WTC11 (cell line): ENCODE data around the gene PYM1.

Experiments used
- ETV6 ChIP-seq: sonication (generic); formaldehyde crosslinking; IDR thresholded peaks from 2 replicates; pipeline ENCODE4 v1.8.1; 2022; ENCODE audit warnings: mild to moderate bottlenecking, missing genetic modification reagents
- TEAD4 ChIP-seq: sonication (generic); formaldehyde crosslinking; IDR thresholded peaks from 2 replicates; pipeline ENCODE4 v1.8.0; 2022; ENCODE audit warnings: mild to moderate bottlenecking, missing genetic modification reagents
- TF ChIP-seq, protein P1 (sequence below): fragments of 200-600 bp; IDR thresholded peaks from 2 replicates; pipeline ENCODE4 v1.8.0; 2022; ENCODE audit warnings: antibody characterized with exemption
- TF ChIP-seq, protein P2 (sequence below): sonication (generic); formaldehyde crosslinking; IDR thresholded peaks from 2 replicates; pipeline ENCODE4 v1.8.1; 2022; ENCODE audit warnings: missing genetic modification reagents, borderline replicate concordance
- TF ChIP-seq, protein P3 (sequence below): sonication (generic); formaldehyde crosslinking; IDR thresholded peaks from 2 replicates; pipeline ENCODE4 v1.8.1; 2023; ENCODE audit warnings: mild to moderate bottlenecking, missing genetic modification reagents, moderate library complexity

DNA sequence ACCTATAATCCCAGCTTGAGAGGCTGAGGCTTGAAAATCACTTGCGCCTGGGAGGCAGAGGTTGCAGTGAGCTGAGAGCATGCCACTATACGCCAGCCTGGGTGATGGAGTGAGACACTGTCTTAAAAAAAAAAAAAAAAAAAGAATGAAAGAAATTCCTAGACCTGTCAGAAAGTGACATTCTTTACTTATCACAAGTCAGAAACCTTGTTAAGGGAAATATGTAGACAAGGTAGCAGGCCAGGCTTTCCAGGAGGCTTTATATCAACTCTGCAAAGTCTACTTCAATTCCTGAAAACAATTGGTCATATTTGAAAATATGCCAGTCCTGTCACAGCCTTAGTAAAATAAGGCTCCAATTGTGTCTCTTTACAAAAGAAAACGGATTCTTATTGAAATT lies 65.8 kb downstream of the PYM1 start:
- TF ChIP-seq TEAD4: no peak
- TF ChIP-seq, protein P1, sequence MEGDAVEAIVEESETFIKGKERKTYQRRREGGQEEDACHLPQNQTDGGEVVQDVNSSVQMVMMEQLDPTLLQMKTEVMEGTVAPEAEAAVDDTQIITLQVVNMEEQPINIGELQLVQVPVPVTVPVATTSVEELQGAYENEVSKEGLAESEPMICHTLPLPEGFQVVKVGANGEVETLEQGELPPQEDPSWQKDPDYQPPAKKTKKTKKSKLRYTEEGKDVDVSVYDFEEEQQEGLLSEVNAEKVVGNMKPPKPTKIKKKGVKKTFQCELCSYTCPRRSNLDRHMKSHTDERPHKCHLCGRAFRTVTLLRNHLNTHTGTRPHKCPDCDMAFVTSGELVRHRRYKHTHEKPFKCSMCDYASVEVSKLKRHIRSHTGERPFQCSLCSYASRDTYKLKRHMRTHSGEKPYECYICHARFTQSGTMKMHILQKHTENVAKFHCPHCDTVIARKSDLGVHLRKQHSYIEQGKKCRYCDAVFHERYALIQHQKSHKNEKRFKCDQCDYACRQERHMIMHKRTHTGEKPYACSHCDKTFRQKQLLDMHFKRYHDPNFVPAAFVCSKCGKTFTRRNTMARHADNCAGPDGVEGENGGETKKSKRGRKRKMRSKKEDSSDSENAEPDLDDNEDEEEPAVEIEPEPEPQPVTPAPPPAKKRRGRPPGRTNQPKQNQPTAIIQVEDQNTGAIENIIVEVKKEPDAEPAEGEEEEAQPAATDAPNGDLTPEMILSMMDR: no peak
- no peak for TF ChIP-seq ETV6 (CRISPR knock-in tag)
- TF ChIP-seq, protein P2, sequence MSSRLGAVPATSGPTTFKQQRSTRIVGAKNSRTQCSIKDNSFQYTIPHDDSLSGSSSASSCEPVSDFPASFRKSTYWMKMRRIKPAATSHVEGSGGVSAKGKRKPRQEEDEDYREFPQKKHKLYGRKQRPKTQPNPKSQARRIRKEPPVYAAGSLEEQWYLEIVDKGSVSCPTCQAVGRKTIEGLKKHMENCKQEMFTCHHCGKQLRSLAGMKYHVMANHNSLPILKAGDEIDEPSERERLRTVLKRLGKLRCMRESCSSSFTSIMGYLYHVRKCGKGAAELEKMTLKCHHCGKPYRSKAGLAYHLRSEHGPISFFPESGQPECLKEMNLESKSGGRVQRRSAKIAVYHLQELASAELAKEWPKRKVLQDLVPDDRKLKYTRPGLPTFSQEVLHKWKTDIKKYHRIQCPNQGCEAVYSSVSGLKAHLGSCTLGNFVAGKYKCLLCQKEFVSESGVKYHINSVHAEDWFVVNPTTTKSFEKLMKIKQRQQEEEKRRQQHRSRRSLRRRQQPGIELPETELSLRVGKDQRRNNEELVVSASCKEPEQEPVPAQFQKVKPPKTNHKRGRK (CRISPR knock-in tag): no peak
- TF ChIP-seq, protein P3, sequence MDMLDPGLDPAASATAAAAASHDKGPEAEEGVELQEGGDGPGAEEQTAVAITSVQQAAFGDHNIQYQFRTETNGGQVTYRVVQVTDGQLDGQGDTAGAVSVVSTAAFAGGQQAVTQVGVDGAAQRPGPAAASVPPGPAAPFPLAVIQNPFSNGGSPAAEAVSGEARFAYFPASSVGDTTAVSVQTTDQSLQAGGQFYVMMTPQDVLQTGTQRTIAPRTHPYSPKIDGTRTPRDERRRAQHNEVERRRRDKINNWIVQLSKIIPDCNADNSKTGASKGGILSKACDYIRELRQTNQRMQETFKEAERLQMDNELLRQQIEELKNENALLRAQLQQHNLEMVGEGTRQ (CRISPR knock-in tag): no peak
